GM20000 (cell line): ENCODE results near the gene IGSF23.
"Not testable (repeated sequence)": the region's sequence is repeated elsewhere in the genome, so short reads cannot be mapped to it uniquely, and the experiment has no call there.

ENCODE experiments used
- DNase-seq: peaks from one replicate; pipeline ENCODE4 v3.0.0; 2012; ENCODE audit warnings: low spot score
- CTCF ChIP-seq: IDR thresholded peaks from 2 replicates; pipeline ENCODE4 v1.5.1; 2012; ENCODE audit warnings: mild to moderate bottlenecking, control low read depth; ENCODE audit errors: extremely low read depth, missing control alignments

IGSF23 gene

GRCh38 chr19:44683434-44684210 lies 70.3 kb downstream of the IGSF23 start:
- DNase-seq = no peak
- TF ChIP-seq CTCF = no peak

GRCh38 chr19:44684396-44684795 lies 71.0 kb downstream of the IGSF23 start:
- DNase-seq = not testable (repeated sequence)

- no peak for TF ChIP-seq CTCF
- no peak for DNase-seq
Observed at GRCh38 chr19:44684892-44685863, 71.8 kb downstream of the IGSF23 start.

GRCh38 chr19:44685877-44686276 lies 72.5 kb downstream of the IGSF23 start:
- no peak for DNase-seq
- no peak for TF ChIP-seq CTCF
